AG04449 (cell line): ENCODE data around the gene ARPIN.
A peak's percentile ranks its signal among the peaks of the same experiment; 100 is the strongest.

ENCODE experiments used
- CTCF ChIA-PET: fragments of 350-600 bp; formaldehyde crosslinking; extraction: SDS; loops from one replicate; lab custom pipeline; 2021; ENCODE audit warnings: antibody characterized with exemption; lab: Yijun Ruan, JAX
- POLR2A ChIA-PET: fragments of 400-600, 350-600 bp; formaldehyde crosslinking; extraction: SDS; loops from one replicate; lab custom pipeline; 2020; ENCODE audit warnings: antibody characterized with exemption, inconsistent platforms; lab: Yijun Ruan, JAX
- DNase-seq: peaks from one replicate; pipeline ENCODE4 v3.0.0-alpha.2; 2010; ENCODE audit warnings: low read depth, low spot score
- H3K4me3 ChIP-seq: 2 replicates; pipeline ENCODE4 v1.5.1; 2011; ENCODE audit warnings: low read depth, mild to moderate bottlenecking, control low read depth, low read length
- TF ChIP-seq, protein P1 (sequence below): IDR thresholded peaks from one replicate; pipeline ENCODE4 v1.5.1; 2011; ENCODE audit warnings: mild to moderate bottlenecking, moderate library complexity, low read length, control low read depth, inconsistent platforms; ENCODE audit not compliant: insufficient read depth; ENCODE audit errors: missing control alignments

The ARPIN gene

DNA sequence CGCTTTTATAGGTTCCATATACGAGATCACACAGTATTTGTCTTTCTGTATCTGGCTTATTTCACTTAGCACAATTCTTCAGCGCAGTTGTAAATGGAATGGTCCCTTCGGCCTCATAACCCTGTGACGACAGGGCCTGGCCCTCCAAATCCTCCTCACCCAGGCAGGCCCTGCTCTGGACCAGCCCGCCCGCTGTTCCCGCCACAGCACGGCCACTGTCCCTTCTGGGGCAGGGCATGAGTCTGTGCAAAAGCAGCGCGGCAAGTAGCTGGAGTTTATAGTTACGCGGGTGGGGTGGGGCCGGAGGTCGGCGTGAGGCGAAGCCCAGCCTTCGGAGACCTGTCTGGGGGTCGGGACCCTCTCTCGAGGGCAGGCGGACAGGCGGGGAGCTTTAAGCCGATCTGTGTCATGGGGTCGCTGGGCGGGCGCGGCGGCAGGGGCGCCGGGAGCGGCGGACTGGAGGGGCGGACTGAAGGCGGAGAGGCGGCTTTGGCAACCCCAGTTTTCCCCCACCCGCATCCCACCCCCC is 543 bp downstream of the ARPIN start:
- TF ChIP-seq, protein P1, sequence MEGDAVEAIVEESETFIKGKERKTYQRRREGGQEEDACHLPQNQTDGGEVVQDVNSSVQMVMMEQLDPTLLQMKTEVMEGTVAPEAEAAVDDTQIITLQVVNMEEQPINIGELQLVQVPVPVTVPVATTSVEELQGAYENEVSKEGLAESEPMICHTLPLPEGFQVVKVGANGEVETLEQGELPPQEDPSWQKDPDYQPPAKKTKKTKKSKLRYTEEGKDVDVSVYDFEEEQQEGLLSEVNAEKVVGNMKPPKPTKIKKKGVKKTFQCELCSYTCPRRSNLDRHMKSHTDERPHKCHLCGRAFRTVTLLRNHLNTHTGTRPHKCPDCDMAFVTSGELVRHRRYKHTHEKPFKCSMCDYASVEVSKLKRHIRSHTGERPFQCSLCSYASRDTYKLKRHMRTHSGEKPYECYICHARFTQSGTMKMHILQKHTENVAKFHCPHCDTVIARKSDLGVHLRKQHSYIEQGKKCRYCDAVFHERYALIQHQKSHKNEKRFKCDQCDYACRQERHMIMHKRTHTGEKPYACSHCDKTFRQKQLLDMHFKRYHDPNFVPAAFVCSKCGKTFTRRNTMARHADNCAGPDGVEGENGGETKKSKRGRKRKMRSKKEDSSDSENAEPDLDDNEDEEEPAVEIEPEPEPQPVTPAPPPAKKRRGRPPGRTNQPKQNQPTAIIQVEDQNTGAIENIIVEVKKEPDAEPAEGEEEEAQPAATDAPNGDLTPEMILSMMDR: no peak
- ChIA-PET POLR2A (interaction anchor here (1.1 to 1.6 kb wide), 2 partner anchors 14 to 18 kb away, joined by 3 to 7 read pairs; partner anchors contain the start of gene AP3S2), CTCF (interaction anchor here (1.0 to 3.2 kb wide), 8 partner anchors 13 to 172 kb away, joined by 3 to 15 read pairs (median 6); no protein-coding TSS in a partner anchor)
- peak overlapping the region; percentile 71 for H3K4me3 ChIP-seq
- DNase-seq: no peak

DNA sequence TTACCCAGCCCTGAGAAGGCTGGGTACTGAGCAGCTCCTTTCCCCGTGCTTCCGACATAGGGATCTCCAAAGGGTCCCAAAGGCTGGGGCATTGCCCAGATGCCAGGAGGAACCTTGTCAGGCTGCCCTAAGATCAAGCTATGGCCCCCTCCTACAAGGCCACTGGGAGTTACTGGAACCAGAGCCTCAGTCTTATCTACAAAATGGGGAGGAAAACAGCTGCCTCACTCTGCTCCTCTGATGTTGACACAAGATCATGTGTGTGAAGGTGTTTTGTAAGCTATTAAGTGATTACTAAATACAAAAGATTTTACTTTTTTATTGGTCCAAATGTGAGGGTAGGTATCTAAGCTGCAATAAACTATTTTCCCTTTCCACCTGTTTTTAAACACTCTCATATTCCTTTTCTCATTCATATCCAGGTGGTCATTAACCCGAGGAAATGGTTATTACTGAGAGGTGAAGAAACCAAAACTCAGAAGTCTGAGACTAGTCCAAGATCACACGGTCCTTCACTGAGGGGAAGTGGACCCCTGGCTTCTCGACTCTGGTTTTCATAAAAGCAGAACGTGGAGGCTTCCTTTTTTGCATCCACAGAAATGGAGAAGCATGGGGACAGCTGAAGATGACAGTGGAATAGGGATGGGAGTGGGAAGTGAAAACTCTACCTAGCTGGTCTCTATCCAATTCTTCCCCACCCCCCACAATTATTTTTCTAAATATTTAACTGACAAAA is 1.7 kb downstream of the ARPIN start:
- DNase-seq: no peak
- POLR2A ChIA-PET: no interaction called here
- CTCF ChIA-PET: interaction anchor here (1.0 to 3.2 kb wide), 5 partner anchors 12 to 160 kb away, joined by 3 to 15 read pairs (median 4); no protein-coding TSS in a partner anchor
- TF ChIP-seq, protein P1: no peak
- no peak overlapping the region for H3K4me3 ChIP-seq

DNA sequence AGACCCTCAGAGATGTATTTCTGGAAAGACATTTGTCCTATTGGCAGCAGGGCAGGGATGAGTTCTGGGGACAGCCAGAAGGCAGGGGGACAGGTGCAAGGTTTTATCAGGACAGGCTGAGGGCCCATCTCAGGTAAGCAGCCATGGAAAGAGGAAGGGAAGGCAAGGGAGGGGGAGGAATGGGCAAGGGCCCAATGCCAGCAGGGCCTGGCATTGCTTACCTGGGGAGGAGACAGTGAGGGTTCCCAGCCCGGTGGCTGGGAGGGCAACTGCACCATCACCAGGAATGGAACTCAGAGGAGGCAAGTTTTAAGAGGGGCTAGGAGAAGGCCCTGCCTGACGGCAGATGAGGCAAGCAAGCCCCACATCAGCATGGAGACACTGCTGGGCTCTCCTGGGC is 3.1 kb downstream of the ARPIN start:
- POLR2A ChIA-PET: no interaction called here
- CTCF ChIA-PET: interaction anchor here (1.1 to 3.2 kb wide), 3 partner anchors 11 to 162 kb away, joined by 3 to 12 read pairs (median 4); no protein-coding TSS in a partner anchor
- DNase-seq: no peak
- TF ChIP-seq, protein P1: no peak
- no peak overlapping the region for H3K4me3 ChIP-seq

DNA sequence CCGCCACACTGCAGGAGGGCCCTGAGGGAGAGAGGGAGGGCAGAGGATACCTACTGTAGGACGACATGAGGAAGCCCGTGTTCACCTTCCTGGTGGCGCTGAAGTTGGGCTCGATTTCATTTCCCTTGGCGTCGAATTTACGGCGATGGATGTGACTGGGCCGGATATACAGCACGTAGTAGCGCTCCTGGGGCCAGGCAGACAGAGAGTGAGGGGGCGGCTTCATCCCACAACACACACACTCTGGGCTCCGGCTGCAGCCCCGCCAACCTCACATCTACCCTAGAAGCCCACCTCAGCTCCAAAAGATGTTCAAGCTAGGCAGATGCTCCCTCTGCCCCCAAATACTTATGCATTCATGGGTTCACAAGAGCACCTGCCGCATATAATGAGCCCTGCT is 4.5 kb downstream of the ARPIN start:
- ChIA-PET CTCF (no interaction called here), POLR2A (no interaction called here)

DNA sequence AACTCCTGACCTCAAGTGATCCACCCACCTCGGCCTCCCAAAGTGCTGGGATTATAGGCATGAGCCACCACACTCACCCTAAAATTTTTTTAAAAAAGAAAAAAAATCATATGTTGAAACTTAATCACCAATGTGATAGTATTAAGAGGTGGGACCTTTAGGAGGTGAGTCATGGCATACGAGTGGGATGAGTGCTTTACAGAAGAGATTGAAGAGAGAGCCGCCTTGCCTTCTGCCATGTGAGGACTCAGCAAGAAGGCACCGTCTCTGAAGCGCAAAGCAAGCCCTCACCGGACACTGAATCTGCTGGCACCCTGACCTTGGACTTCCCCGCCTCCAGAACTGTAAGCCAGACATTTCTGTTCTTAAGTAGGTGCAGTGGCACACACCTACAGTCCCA is 5.5 kb downstream of the ARPIN start:
- TF ChIP-seq, protein P1: no peak
- H3K4me3 ChIP-seq: no peak overlapping the region
- no peak for DNase-seq
- POLR2A ChIA-PET: no interaction called here
- CTCF ChIA-PET: no interaction called here

More for the DNA sequence above, 4.5 kb downstream of the ARPIN start:
- DNase-seq: no peak
- TF ChIP-seq, protein P1: no peak
- H3K4me3 ChIP-seq: no peak overlapping the region

DNA sequence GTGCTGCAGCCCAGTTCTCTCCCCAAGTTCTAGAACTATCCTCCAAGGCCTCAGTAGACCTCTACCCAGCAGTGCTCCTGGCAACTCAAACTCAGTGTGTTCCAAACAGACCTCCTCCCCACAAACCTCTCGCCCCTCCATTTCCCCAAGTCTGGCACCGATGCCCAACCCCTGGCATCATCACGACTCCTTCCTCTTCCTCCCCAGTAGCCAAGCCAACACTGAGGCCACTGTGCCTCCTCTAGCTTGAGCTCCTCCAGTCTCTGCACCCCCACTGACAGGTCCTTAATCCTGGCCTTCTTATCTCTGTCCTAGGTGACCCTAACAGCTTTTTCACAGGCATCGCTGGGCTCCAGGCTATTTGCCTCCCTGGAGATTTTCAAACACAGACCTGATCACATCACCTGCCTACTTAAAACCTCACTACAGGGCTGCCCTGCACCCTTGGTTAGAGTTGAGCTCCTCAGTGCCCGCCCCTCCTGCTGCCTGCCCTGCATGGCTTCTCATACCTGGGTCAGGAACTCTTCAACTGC is 6.8 kb downstream of the ARPIN start:
- no peak overlapping the region for H3K4me3 ChIP-seq
- DNase-seq: no peak
- ChIA-PET POLR2A (interaction anchor here (1.2 kb wide), 1 partner anchor 12 kb away, joined by 4 read pairs; the partner anchor contains the start of gene AP3S2), CTCF (interaction anchor here (0.8 kb wide), 1 partner anchor 31 kb away, joined by 3 read pairs; no protein-coding TSS in a partner anchor)
- TF ChIP-seq, protein P1: no peak
